Hematopoietic multipotent progenitor cell treated with erythropoietin and hydrocortisone succinate and interleukin-3 and kit ligand, for 4 days (in vitro differentiated cells): ENCODE measurements around the gene PTGIR.

Source experiments
- DNase-seq: peaks from one replicate; pipeline ENCODE4 v3.0.0-alpha.2; 2015

Gene PTGIR

GRCh38 chr19:46615966-46616365 lies 8.9 kb downstream of the PTGIR start:
- no peak for DNase-seq

DNA sequence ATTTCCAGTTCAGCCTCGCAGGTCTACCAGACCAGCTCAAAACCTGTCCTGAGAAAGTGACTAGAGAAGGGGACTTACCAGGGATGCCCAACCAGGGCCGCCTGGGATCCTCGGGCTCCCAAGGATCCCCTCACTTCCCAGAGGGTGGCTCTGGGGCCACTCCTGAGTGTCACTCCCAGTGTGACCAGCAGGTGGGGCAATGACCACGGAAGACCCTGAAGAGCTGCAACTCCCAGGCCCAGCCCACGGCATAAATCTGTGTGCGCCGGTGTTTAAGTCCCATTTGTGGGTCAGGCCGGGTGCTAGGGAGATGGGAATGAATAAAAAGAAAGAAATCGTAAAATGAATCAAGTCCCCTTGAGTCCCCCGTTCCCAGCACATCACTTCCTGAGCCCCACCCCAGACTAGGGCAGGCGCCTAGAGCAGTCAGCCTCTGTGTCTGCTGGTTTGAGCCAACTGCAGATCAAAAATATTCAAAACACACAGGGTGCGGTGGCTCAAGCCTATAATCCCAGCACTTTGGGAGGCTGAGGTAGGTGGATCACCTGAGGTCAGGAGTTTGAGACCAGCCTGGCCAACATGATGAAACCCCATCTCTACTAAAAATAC lies 10.7 kb downstream of the PTGIR start:
- DNase-seq: peak; percentile 86

DNA sequence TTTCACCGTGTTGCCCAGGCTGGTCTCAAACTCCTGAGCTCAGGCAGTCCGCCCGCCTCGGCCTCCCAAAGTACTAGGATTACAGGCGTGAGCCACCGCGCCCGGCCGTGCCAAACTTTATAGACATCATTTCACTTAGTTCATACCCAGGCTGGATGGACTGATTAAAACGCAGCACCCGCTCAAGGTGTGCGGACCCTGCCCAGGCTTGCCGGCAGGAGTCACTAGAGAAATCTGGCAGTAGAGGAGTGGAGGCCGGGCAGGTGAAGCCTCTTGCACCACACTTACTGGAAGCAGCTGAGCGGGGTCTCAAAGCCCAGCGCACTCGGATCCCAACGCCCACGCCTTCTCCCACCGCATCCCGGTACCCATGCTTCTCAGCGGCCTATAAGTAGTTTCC lies 11.4 kb downstream of the PTGIR start:
- DNase-seq: no peak

DNA sequence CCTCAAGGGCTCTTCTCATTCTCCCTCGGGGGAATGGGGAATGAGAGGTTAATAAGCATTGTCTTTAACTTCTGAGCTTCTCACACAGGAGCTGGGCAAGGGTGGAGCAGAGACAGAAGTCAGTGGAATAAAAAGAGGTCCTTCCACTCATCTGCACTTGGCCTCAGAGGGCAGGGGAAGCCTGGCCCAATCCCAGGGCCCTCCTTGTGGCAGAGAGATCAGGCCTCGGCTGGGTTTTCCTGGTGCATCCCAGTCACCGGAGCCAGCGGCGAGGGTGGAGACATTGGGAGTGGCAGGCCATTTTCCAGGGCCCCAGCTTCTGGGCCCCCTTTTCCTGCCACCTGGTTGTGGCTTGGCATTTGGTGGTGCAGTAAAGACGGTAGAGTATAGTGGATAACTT lies 13.1 kb downstream of the PTGIR start:
- DNase-seq: no peak

DNA sequence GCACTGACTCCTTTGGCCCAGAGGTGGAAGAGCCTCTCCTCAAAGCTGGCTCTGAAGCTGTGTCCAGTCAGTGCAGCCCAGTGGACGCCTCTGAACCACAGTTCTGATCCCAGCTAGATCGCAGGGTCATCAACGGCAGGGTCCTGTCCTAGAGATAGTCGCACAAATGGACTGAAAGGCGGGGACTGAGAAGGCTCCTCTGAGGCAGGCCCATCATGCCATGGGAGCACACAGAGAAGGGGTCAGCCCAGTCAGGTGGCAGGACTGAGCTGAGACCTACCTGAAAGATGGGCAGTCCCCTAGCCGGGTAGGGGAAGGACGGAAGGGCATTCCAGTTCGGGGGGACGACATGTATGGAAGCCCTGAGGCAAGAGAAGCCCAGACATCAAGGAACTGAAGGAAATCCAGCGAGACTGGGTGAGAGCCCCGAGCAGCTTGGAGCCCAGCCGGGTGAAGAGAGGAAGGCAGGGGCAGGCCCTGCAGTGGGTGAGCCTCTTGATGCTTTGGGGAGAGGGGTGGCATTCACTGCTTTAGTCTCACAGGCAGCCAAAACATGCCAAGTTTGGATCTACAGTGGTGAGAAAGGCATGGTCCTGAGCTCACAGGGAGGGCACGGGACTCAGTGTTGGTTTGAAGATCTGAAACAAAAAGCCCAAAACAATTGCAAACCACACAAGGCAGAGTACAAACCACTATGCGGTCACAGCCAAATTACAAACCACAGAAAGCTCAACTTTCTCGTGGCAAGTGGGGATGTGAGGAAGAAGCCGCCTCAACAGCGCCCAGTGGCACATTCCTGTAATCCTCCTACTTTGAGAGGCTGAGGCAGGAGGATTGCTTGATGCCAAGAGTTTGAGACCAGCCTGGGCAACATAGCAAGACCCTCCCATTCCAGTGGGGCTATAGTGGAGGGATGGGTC lies 13.8 kb downstream of the PTGIR start:
- DNase-seq: peak; percentile 43

GRCh38 chr19:46610413-46610775 lies 14.5 kb downstream of the PTGIR start:
- no peak for DNase-seq

GRCh38 chr19:46609511-46610412 lies 15.1 kb downstream of the PTGIR start:
- DNase-seq: no peak

DNA sequence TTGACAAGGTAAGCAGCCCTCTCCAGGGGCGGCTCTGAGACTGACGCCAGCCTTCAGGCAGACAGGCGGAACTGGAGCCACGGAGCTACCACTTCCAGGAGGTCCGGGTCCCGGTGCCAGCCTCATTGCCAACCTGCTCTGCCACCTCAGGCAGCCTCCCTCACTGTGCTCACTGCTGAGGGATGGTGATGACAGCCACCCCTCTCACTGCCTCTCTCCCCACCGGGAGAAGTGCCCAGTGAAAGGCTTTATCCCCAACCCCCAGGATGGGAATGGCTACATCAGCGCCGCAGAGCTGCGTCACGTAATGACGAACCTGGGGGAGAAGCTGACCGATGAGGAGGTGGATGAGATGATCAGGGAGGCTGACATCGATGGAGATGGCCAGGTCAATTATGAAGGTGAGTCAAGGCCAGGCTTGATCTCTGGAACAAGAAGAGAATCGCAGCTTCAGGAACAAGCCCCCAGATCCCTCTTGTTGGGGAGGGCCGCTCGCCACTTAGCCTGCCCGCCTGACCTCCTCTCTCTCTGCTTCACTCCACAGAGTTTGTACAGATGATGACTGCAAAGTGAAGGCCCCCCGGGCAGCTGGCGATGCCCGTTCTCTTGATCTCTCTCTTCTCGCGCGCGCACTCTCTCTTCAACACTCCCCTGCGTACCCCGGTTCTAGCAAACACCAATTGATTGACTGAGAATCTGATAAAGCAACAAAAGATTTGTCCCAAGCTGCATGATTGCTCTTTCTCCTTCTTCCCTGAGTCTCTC lies 16.1 kb downstream of the PTGIR start:
- no peak for DNase-seq

DNA sequence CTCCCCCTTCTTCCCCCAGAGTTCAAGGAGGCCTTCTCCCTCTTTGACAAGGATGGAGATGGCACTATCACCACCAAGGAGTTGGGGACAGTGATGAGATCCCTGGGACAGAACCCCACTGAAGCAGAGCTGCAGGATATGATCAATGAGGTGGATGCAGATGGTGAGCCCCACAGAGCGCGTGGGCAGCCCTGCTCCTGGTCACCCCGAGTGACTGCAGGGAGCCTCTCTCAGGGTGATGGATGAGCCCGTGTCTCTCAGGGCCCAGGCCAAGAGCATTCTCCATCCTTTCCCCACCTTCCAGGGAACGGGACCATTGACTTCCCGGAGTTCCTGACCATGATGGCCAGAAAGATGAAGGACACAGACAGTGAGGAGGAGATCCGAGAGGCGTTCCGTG lies 16.7 kb downstream of the PTGIR start:
- no peak for DNase-seq

DNA sequence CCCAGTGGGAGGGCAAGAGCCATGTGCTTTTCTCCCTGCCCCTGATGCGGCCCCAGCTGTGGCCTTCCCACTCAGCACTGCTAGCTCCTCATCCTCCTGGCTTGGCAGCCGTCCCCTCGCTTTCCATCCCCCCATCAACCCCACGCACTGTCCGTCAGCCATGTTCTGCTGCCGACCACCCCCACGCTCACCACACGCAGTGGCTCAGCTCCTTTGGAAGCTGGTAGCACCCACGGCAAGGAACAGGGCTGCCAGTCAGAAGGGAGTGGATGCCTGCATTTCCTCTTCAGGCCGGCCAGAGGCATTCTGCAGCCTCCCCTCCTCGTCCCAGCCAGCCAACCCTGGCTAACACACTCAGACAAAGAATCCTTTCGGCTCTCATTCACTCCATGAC lies 17.4 kb downstream of the PTGIR start:
- no peak for DNase-seq

- DNase-seq: no peak
These were observed 18.0 kb downstream of the PTGIR start for GRCh38 chr19:46606681-46607447.

DNA sequence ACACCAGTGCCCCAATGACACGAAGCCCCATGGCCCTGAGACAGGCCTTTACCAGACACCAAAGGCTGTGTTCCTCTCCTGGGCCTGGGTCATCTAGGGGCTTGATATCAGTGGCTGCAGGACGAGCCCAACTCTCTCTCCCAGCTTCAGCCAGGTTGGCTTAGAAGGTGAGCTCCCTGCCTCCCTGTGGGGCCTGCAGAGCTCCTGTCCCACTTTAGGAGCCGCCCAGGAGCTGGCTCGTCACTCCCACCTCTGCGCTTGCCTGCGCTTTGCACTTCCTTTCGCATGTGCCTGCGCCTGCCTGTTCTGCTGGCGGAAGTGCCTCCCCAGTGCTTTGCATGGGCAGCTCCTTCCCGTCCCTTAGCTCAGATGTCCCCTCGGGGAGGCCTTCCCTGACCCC lies 18.9 kb downstream of the PTGIR start:
- no peak for DNase-seq

DNA sequence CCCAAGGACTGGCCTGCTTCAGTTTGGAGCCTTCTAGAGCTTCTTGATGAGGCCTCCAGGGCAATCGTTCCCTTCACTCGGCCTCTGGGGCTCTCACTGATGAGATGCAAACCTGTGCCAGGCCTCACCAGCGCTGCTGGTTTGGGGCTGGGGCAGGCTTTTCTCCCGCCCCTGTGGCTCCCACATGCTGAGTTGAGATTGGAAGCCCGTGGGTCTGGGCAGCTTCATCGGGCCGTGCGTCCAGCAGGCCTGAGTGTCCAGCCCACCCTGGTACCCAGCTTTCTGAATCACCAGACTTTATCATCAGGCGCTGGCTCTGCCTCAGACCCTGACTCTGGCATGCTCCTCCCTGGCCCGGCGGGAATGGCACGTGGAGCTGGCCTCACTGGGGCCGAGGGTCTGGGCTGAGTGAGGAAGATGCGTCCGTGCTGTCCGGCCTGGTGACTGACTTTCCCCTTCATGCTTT lies 19.5 kb downstream of the PTGIR start:
- no peak for DNase-seq

DNA sequence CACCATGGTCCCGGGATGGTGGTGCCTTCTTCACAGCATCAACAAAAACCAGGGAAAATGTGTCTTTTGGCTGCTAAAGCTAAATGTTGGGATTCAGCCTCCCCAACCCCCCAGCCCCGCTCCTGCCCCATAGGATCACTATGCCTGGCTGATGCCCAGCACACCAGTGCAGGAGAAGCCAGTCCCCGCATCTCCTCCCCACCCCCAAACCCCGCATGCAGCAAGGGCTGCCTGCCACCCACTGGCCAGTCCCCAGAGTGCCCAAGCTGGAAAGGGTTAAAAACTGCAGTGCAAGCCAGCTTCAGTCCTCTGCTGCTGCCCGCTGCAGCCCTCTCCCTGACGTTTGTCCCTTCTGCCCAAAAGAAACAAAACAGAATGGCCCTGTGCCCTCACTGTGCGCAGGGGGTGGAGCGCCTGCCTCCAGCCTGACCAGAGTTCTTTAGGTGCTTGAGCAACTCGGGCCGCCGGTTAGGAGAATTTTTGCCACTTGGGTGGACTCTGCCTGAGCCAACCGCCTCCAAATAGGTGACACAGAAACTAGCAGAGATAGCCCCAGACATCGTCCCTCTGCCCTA lies 20.0 kb downstream of the PTGIR start:
- no peak for DNase-seq

- no peak for DNase-seq
These were observed 21.1 kb downstream of the PTGIR start for GRCh38 chr19:46603752-46604231.

- peak; percentile 36 for DNase-seq
These were observed 21.7 kb downstream of the PTGIR start for GRCh38 chr19:46603195-46603637.

- peak; percentile 54 for DNase-seq
These were observed 22.3 kb downstream of the PTGIR start for GRCh38 chr19:46602392-46603194.

DNA sequence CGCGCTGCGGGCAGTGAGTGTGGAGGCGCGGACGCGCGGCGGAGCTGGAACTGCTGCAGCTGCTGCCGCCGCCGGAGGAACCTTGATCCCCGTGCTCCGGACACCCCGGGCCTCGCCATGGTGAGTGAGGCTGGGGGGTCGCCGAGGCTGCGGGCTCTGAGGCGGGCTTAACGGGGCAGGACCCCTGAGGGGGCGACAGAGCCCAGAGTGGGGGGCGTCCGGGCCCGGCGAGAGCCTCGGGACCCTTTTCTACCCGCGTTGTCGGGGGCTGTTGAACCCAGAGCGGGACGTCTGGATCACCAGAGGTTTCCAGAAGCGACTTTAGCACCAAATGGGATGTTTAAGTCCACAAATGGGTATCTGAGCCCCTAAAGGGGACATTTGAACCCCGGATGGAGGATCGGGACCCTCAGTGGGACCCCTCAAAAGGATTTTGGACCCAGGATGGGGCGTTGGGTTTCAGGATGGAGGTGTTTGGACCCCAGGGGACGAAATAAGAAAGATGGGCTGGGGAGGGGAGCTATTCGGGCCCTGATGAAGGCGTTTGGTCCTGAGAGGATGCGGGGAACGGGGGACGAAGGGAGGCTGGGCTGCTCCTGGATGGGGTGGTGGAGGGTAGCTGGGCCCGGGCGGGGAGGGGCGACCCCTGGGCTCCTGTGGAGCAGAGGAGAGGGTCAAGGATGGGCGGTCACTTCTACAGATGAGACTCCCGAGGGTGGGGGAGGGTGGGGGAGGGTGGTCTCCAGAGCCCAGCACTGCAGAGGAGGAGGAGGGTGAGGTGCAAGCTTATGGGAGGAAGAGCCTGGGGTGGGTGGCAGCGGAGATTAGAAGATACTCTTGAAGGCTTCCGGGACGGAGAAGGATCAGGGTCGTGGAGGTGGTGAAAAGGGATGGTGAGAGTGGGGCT lies 23.3 kb downstream of the PTGIR start, which contains the start of gene CALM3:
CALM3 (plus strand) TSS at position 13 of the 907 bp plus-strand sequence; CDS start at position 118, 105 bp downstream.
- peak; percentile 49 for DNase-seq
